HG03469 (cell line): ENCODE results near the gene ACTR2.
A peak's percentile ranks its signal among the peaks of the same experiment; 100 is the strongest.

Experiments
- ATAC-seq: cut with Tn5 transposase; IDR thresholded peaks from one replicate; pipeline ENCODE4 v1.9.1; 2021; ENCODE audit warnings: mild to moderate bottlenecking, moderate library complexity, moderate number of reproducible peaks; ENCODE audit not compliant: unreplicated experiment

Gene ACTR2

GRCh38 chr2:65277791-65278483 lies 50.3 kb downstream of the ACTR2 start:
- no peak for ATAC-seq

GRCh38 chr2:65278531-65278981 lies 50.9 kb downstream of the ACTR2 start:
- no peak for ATAC-seq

GRCh38 chr2:65279756-65280155 lies 52.1 kb downstream of the ACTR2 start:
- no peak for ATAC-seq

- ATAC-seq: no peak
Observed at GRCh38 chr2:65281627-65282351, 54.2 kb downstream of the ACTR2 start.

- no peak for ATAC-seq
Observed at GRCh38 chr2:65282477-65283053, 54.9 kb downstream of the ACTR2 start.

- no peak for ATAC-seq
Observed at GRCh38 chr2:65287364-65287763, 59.7 kb downstream of the ACTR2 start.

- ATAC-seq: no peak
Observed at GRCh38 chr2:65291216-65292105, 63.8 kb downstream of the ACTR2 start.

GRCh38 chr2:65292106-65292400 lies 64.4 kb downstream of the ACTR2 start:
- no peak for ATAC-seq

GRCh38 chr2:65292461-65293011 lies 64.9 kb downstream of the ACTR2 start:
- ATAC-seq: no peak

GRCh38 chr2:65293376-65293775 lies 65.7 kb downstream of the ACTR2 start:
- ATAC-seq: no peak

- no peak for ATAC-seq
Observed at GRCh38 chr2:65294136-65294535, 66.5 kb downstream of the ACTR2 start.

GRCh38 chr2:65294701-65295100 lies 67.1 kb downstream of the ACTR2 start:
- ATAC-seq: no peak

- ATAC-seq: no peak
Observed at GRCh38 chr2:65296971-65297370, 69.3 kb downstream of the ACTR2 start.

GRCh38 chr2:65297544-65297943 lies 69.9 kb downstream of the ACTR2 start:
- ATAC-seq: no peak

GRCh38 chr2:65298089-65298488 lies 70.5 kb downstream of the ACTR2 start:
- ATAC-seq: no peak

- no peak for ATAC-seq
Observed at GRCh38 chr2:65299246-65299645, 71.6 kb downstream of the ACTR2 start.

GRCh38 chr2:65300134-65300760 lies 72.6 kb downstream of the ACTR2 start:
- ATAC-seq: no peak

- ATAC-seq: peak; percentile 70
Observed at GRCh38 chr2:65300761-65301711, 73.4 kb downstream of the ACTR2 start.

GRCh38 chr2:65305934-65306333 lies 78.3 kb downstream of the ACTR2 start:
- ATAC-seq: no peak
